Nephron progenitor cell (in vitro differentiated cells): ENCODE data around the gene KIR3DL3.
"Not testable (repeated sequence)": the region's sequence is repeated elsewhere in the genome, so short reads cannot be mapped to it uniquely, and the experiment has no call there.

Experiments
- DNase-seq: peaks from one replicate; pipeline ENCODE4 v3.0.0; 2021
- H3K27ac Mint-ChIP-seq: 2 replicates; pipeline ENCODE4 v1.8.0; 2021; ENCODE audit warnings: mild to moderate bottlenecking, moderate library complexity, mixed read lengths
- H3K27me3 Mint-ChIP-seq: 2 replicates; pipeline ENCODE4 v1.8.0; 2021; ENCODE audit warnings: mild to moderate bottlenecking, low read depth, mixed read lengths; ENCODE audit not compliant: poor library complexity
- H3K36me3 Mint-ChIP-seq: 2 replicates; pipeline ENCODE4 v1.8.0; 2021; ENCODE audit warnings: low read depth, mixed read lengths
- H3K4me1 Mint-ChIP-seq: 2 replicates; pipeline ENCODE4 v1.8.0; 2021; ENCODE audit warnings: mixed read lengths
- H3K4me3 Mint-ChIP-seq: 2 replicates; pipeline ENCODE4 v1.8.0; 2021; ENCODE audit warnings: mild to moderate bottlenecking, moderate library complexity, mixed read lengths
- H3K9me3 Mint-ChIP-seq: 2 replicates; pipeline ENCODE4 v1.8.0; 2021; ENCODE audit warnings: mild to moderate bottlenecking, moderate library complexity, mixed read lengths

KIR3DL3 gene

GRCh38 chr19:54770511-54770910, 46.3 kb downstream of the KIR3DL3 start:
- H3K4me1 Mint-ChIP-seq, H3K27me3 Mint-ChIP-seq, DNase-seq, H3K27ac Mint-ChIP-seq, H3K36me3 Mint-ChIP-seq, H3K4me3 Mint-ChIP-seq: not testable (repeated sequence)
- peaks cover 95% of the 10 kb centered on the region for H3K9me3 Mint-ChIP-seq

GRCh38 chr19:54771018-54771960, 47.0 kb downstream of the KIR3DL3 start:
- H3K9me3 Mint-ChIP-seq: peaks cover 95% of the 10 kb centered on the region
- not testable (repeated sequence) for H3K36me3 Mint-ChIP-seq, DNase-seq, H3K4me1 Mint-ChIP-seq, H3K27ac Mint-ChIP-seq, H3K27me3 Mint-ChIP-seq, H3K4me3 Mint-ChIP-seq

GRCh38 chr19:54772666-54773065, 48.4 kb downstream of the KIR3DL3 start:
- DNase-seq, H3K27me3 Mint-ChIP-seq, H3K4me3 Mint-ChIP-seq, H3K36me3 Mint-ChIP-seq, H3K27ac Mint-ChIP-seq, H3K4me1 Mint-ChIP-seq: not testable (repeated sequence)
- H3K9me3 Mint-ChIP-seq: peaks cover 96% of the 10 kb centered on the region

- not testable (repeated sequence) for H3K27ac Mint-ChIP-seq, H3K4me3 Mint-ChIP-seq, H3K36me3 Mint-ChIP-seq, H3K4me1 Mint-ChIP-seq, DNase-seq, H3K27me3 Mint-ChIP-seq
- H3K9me3 Mint-ChIP-seq: peaks cover 94% of the 10 kb centered on the region
Measured at GRCh38 chr19:54775095-54775815, 51.0 kb downstream of the KIR3DL3 start.

GRCh38 chr19:54775830-54776229, 51.6 kb downstream of the KIR3DL3 start:
- H3K4me1 Mint-ChIP-seq, H3K4me3 Mint-ChIP-seq, H3K27ac Mint-ChIP-seq, DNase-seq, H3K36me3 Mint-ChIP-seq, H3K27me3 Mint-ChIP-seq: not testable (repeated sequence)
- peaks cover 92% of the 10 kb centered on the region for H3K9me3 Mint-ChIP-seq

GRCh38 chr19:54777851-54778250, 53.6 kb downstream of the KIR3DL3 start:
- not testable (repeated sequence) for H3K27ac Mint-ChIP-seq, H3K4me3 Mint-ChIP-seq
- H3K9me3 Mint-ChIP-seq: peaks cover 90% of the 10 kb centered on the region

GRCh38 chr19:54778896-54779295, 54.7 kb downstream of the KIR3DL3 start:
- not testable (repeated sequence) for H3K27me3 Mint-ChIP-seq, DNase-seq, H3K36me3 Mint-ChIP-seq, H3K4me1 Mint-ChIP-seq, H3K27ac Mint-ChIP-seq, H3K4me3 Mint-ChIP-seq
- H3K9me3 Mint-ChIP-seq: peaks cover 90% of the 10 kb centered on the region

More at GRCh38 chr19:54777851-54778250, 53.6 kb downstream of the KIR3DL3 start:
- not testable (repeated sequence) for H3K27me3 Mint-ChIP-seq, H3K4me1 Mint-ChIP-seq, DNase-seq, H3K36me3 Mint-ChIP-seq

- peaks cover 86% of the 10 kb centered on the region for H3K9me3 Mint-ChIP-seq
- DNase-seq: not testable (repeated sequence)
Measured at GRCh38 chr19:54782916-54783315, 58.7 kb downstream of the KIR3DL3 start.

More at GRCh38 chr19:54782916-54783315, 58.7 kb downstream of the KIR3DL3 start:
- H3K27ac Mint-ChIP-seq, H3K27me3 Mint-ChIP-seq, H3K4me3 Mint-ChIP-seq, H3K36me3 Mint-ChIP-seq, H3K4me1 Mint-ChIP-seq: not testable (repeated sequence)
